NB4 (cell line): Measurements from ENCODE around the gene RPL10A.
A peak's percentile ranks its signal among the peaks of the same experiment; 100 is the strongest.

Source experiments
- DNase-seq: peaks from one replicate; pipeline ENCODE4 v3.0.0; 2010; ENCODE audit warnings: low read depth
- H3K4me3 ChIP-seq: one replicate; pipeline ENCODE4 v1.5.1; 2011; ENCODE audit warnings: mild to moderate bottlenecking, low read depth, low read length, moderate library complexity
- MYC ChIP-seq: IDR thresholded peaks from 2 replicates; pipeline ENCODE4 v1.6.1; 2011; ENCODE audit warnings: low read depth, low read length
- POLR2A ChIP-seq: IDR thresholded peaks from 2 replicates; pipeline ENCODE4 v1.6.1; 2011; ENCODE audit warnings: mild to moderate bottlenecking; ENCODE audit not compliant: insufficient read length; ENCODE audit errors: extremely low read depth
- TF ChIP-seq, protein P1 (sequence below): IDR thresholded peaks from one replicate; pipeline ENCODE4 v1.5.1; 2012; ENCODE audit warnings: low read depth, low read length
- TF ChIP-seq, protein P2 (sequence below): IDR thresholded peaks from 2 replicates; pipeline ENCODE4 v1.6.1; 2011; ENCODE audit warnings: low read depth, low read length

The RPL10A gene

DNA sequence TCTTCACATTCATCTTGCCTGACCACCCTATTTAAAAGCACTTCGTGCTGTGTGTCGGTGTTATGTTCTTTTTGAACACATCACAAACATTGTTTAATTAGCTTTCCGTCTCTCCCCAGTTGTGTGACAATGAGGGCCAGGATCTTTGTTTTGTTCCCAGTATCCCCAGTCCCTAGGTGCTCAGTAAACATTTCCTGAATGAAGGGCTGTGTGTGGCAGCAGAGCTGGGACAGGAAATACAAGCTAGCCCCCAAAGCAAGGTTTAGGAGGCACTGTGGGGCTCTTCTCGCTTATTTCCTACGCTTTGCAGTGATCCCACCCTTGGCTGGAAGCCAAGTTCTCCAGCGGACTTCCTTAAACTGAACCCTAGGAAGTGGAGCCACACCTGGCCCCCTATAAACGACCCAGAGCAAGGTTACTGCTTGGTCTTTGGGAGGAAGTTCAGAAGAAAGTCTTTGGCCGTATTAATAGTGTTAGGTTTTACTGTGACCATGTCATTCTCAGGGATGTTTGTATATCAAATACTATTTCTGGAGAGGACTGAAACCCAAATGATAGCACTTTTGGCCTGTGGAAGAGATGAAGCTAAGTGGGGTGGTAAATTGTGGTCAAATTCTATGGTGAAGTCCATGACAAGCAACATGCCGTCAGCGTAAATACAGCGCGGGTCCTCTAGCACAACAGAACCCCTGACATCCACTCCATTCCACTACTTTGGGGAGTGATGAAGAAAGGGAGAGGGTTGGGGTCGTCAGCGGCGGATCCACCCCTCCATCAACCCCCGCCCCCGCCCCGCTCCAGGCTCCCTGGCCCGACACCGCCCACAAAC, 16.6 kb upstream of the RPL10A start:
- H3K4me3 ChIP-seq, result peak overlapping the region; percentile 53
- TF ChIP-seq, protein P1, sequence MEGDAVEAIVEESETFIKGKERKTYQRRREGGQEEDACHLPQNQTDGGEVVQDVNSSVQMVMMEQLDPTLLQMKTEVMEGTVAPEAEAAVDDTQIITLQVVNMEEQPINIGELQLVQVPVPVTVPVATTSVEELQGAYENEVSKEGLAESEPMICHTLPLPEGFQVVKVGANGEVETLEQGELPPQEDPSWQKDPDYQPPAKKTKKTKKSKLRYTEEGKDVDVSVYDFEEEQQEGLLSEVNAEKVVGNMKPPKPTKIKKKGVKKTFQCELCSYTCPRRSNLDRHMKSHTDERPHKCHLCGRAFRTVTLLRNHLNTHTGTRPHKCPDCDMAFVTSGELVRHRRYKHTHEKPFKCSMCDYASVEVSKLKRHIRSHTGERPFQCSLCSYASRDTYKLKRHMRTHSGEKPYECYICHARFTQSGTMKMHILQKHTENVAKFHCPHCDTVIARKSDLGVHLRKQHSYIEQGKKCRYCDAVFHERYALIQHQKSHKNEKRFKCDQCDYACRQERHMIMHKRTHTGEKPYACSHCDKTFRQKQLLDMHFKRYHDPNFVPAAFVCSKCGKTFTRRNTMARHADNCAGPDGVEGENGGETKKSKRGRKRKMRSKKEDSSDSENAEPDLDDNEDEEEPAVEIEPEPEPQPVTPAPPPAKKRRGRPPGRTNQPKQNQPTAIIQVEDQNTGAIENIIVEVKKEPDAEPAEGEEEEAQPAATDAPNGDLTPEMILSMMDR, result no peak
- TF ChIP-seq POLR2A (no peak), MYC (no peak)
- TF ChIP-seq, protein P2, sequence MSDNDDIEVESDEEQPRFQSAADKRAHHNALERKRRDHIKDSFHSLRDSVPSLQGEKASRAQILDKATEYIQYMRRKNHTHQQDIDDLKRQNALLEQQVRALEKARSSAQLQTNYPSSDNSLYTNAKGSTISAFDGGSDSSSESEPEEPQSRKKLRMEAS, result no peak
- DNase-seq, result no peak

DNA sequence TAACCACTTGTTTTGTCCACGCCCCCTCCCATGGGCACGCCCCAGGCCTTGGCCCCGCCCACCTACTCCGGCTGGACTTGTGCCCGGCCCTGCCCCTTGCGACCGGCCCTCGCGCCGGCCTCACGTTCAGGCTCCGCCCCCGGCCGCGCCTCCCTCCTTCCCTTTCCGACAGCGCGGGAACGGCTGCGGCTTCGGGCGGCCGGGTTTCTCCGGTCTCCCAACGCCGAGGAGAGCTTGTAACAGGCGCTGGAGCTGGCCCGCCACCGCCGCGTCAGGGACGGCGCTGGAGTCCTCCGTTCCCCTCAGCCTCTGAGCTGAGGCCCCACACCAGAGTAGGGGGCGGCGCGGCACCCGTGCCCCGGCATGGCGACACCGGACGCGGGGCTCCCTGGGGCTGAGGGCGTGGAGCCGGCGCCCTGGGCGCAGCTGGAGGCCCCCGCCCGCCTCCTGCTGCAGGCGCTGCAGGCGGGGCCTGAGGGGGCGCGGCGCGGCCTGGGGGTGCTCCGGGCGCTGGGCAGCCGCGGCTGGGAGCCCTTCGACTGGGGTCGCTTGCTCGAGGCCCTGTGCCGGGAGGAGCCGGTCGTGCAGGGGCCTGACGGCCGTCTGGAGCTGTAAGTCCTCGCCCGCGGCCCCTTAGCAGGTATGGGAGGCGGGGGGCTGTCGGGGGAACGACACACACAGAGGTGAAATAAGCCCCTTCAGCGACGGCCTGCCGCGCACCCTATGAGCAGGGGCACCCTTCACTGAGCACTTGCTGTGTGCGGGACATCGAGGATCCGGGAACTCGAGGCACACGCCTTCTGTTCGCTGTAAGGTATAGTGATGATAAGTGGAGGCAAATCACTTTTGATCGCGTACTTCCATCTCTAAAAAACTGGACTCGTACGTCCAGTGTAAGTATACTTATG, 15.8 kb upstream of the RPL10A start, which contains the start of gene FANCE:
FANCE (plus strand) TSS at position 156 of the 908 bp plus-strand sequence; CDS start at position 364, 208 bp downstream.
- TF ChIP-seq MYC (0 out of 2 replicates have a peak, but pooled peaks have one; percentile 33), POLR2A (peak; percentile 40)
- TF ChIP-seq, protein P1, result no peak
- TF ChIP-seq, protein P2, result no peak; the same call in 1 of the 2 replicates
- H3K4me3 ChIP-seq, result peak within 1 kb of the TSS; percentile 84
- DNase-seq, result peak; percentile 97

DNA sequence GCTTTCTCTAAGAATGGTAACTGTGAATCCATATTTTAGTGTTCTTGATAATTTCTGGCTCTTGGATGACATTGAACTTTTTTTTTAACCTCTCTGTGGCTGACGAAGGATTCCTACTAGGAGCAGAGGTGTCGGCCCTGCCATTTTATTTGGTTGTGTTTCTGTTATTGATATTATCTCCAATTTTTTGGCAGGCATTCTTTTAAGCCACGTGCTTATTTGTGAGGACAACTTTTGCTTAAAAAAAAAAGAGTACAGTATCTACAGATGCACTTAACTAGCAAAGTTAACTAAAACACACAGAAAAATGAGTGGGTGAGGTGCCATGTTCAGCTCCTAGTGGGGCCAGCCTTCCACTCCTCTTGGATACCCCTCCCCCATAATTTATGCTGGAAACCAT, 15.0 kb upstream of the RPL10A start:
- DNase-seq, result no peak
- peak overlapping the region; percentile 84 for H3K4me3 ChIP-seq
- TF ChIP-seq, protein P1, result no peak
- TF ChIP-seq POLR2A (no peak), MYC (no peak)
- TF ChIP-seq, protein P2, result no peak; the same call in 1 of the 2 replicates

DNA sequence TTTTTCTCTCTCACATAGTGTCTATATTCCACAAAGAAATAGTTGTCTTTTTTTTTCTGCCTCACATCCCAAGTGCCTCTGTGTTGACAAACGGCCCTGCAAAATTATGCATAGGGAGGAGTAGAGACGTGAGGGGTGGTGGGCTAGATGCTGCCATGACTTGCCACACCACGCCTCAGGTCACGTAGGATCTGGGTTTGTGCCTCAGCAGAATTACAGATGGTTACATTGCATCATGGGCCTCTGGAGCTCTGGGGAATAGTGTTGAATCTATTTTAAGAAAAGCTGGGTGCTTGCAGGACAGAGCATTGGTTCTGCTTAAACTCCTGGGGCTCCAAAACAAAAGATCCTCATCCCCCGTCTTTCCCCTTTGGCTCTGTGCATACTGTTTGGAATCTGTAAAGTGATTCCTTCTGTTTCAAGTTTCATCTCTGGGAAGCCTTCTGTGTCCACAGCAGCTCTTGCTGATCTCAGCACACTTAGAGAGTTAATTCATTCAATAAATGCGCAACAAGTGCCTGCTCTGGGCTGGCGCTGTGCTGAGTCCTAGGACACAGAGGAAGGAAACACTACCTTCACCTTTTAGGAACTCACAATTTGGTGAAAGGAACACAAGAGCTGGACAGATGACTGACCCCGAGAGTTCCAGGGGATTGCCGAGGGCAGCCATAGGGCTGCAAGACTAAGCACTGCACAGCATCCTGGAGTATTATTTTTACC, 13.7 kb upstream of the RPL10A start:
- peak; percentile 93 for DNase-seq
- H3K4me3 ChIP-seq, result peak overlapping the region; percentile 84
- no peak for TF ChIP-seq POLR2A
- TF ChIP-seq, protein P1, result no peak

DNA sequence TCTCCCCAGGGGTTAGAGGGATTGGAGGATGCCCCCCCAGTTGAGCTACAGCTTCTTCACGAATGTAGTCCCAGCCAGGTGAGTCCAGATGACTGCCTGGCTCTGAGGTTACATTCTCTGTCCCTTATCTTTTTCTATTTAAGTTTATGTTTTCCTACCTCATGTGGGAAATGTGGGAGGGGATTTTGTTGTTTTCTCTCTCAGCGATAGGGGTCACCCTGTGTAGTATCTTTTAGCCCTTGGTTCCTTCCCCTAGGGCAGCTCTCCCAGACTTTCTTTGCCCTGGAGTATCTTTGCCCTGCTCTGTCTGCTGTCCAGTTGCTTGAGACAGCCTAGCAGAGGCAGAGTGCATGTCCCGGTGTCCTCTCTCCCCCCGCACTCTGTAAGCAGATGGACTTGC, 10.3 kb upstream of the RPL10A start:
- DNase-seq, result no peak
- H3K4me3 ChIP-seq, result no peak overlapping the region
- TF ChIP-seq MYC, result no peak
- TF ChIP-seq, protein P1, result no peak
- TF ChIP-seq POLR2A, result no peak
- TF ChIP-seq, protein P2, result no peak
